Measurements from ENCODE around the gene FCRL5.
A peak's percentile ranks its signal among the peaks of the same experiment; 100 is the strongest.

The FCRL5 gene

GRCh38 chr1:157523774-157524493 lies 28.4 kb downstream of the FCRL5 start:
- DNase-seq = no peak

- DNase-seq = no peak
These were observed 31.3 kb downstream of the FCRL5 start for GRCh38 chr1:157521056-157521455.

GRCh38 chr1:157520386-157520935 lies 31.9 kb downstream of the FCRL5 start:
- no peak for DNase-seq

DNA sequence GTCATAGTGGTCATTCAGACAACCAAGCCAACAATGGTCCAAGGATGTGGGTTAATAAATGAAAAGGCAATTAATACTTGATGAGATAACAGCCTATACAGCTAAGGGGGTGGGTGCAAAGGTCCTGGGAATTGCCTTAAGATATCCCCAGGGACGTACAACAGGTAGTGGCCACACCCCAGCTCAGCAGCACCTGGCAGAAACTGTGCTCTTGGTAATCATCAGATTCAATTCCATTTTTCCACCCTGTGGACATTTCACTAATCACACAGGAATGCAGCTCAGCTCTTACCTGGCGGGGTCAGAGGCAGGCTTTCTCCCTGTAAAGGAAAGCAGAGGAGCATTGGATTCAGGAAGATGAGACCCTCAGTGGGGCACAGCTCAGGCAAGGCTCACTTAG lies 32.9 kb downstream of the FCRL5 start:
- no peak for DNase-seq

- DNase-seq = no peak
These were observed 35.3 kb downstream of the FCRL5 start for GRCh38 chr1:157517016-157517415.

DNA sequence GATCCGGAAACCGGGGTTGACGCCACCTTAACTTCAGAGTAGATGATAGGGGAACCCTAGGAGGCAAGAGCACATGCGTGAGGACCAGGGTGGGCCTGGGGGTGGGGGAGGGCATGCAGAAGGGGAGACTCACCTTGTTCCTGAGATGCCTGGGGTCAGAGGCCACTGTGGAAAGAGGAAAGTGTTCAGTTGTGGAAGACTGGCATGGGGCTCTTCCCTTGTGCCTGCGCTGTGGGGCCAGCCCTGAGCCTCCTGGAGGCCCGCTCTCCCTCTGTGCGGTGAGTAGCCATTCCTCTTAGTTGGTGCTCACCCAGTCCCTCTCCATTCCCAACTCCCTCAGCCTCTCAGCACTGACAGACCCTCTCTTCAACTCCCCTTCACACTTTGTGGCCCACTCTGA lies 36.6 kb downstream of the FCRL5 start:
- DNase-seq = no peak

GRCh38 chr1:157515141-157515540 lies 37.2 kb downstream of the FCRL5 start:
- DNase-seq = no peak

GRCh38 chr1:157512036-157512969 lies 40.0 kb downstream of the FCRL5 start:
- no peak for DNase-seq

GRCh38 chr1:157509546-157510232 lies 42.6 kb downstream of the FCRL5 start:
- no peak for DNase-seq

DNA sequence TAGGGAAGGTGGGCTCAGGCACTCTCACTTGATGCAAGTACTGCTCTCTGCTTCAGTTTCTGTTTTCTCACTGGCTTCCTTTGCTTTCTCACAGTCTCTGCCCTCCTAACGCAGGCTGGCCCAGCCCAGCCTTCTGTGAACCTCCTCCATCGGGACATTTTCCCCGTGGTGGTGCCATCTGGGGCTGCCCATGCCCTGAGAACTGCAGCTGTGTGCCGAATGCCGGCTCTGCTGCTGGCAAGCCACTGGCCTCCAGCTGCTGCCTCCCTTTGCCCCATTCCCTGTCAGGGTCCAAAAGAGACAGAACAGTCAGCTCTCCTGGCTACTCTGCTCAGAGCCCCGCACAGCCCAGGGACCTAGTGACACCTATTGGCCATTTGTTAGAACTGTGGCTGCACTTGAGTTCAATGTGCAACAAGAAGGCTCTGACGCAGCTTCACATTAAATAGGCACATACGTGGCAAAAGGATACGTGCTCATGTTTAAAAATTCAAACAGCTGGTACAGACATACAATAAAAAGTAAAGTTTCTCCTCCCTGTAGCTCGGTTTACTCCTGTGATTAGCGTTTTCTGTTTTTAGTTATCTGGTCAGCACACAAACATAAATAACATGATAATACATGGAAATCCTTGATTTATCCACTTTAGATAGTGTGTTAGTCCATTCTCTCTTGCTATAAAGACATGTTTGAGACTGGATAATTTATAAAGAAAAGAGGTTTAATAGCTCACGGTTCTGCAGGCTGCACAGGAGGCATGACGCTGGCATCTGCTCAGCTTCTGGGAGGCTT lies 46.6 kb downstream of the FCRL5 start:
- DNase-seq = no peak

DNA sequence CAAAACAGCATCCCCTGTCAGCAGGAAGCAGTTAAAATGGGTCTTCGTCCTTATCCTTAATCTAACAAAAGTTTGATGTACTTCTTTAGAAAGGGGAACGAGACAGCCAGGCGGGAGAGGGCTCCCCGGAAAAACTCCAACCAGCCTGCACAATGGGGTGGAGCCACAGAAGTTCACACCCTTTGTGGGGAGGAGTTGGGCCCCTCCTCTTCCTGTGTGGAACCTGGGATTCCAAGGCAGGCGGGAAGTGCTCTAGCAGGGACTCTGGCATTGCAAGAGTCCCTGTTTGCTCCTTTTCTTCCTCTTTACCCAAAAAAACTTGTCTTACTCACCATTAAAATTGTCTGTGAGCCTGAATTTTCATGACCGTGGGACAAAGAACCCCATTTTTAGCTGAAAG lies 47.7 kb downstream of the FCRL5 start:
- DNase-seq = no peak

GRCh38 chr1:157499521-157499920 lies 52.8 kb downstream of the FCRL5 start:
- no peak for DNase-seq

DNA sequence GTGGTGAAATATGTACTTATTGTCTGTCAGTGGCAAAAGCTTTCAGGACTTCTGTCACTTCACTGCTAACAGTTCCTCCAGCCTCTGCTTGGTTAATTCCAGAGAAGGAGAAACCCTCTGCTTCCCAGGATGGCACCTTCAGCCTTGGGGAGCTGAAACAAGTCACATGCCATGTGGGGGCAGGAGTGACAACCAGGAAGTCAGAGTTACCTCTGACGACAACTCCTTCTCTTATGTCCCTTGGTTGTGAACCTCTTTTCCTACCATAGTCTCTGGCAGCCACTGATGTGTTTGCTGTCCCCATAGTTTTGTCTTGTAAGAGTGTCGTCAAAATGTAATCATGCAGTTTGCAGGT lies 53.6 kb downstream of the FCRL5 start:
- no peak for DNase-seq

DNA sequence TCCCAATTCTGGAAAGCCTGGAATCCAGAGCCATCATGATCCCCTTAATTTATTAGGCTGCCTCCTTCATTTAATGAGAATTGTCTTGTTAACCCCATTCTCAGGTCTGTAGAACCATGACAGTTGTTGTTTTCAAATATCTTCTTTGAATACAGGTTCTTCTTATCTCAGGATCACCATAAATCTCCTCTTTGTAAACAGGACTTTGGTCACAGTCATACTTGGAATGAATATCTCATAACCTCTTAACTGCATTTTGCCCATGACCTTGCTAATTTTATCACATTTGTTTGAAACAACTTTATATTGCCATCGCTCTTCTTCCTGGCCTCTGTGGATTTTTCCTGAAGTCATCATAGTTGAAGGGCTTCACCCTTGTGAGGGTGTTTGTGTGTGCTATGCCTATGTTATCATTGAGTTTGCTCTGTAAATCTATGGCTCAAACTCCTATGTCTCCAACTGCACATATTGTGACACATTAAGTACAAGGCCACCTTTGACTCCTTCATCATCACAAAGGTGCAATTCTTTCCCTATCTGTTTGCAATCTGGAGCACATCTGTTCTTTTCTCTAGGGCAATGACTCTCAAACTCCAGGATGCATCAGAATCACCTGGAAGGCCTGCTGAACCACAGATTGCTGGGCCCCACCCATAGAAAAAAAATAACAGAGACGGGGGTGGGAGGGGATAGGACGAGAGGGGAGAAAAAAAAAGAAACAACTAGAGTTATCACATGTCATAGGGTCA lies 54.2 kb downstream of the FCRL5 start:
- no peak for DNase-seq

DNA sequence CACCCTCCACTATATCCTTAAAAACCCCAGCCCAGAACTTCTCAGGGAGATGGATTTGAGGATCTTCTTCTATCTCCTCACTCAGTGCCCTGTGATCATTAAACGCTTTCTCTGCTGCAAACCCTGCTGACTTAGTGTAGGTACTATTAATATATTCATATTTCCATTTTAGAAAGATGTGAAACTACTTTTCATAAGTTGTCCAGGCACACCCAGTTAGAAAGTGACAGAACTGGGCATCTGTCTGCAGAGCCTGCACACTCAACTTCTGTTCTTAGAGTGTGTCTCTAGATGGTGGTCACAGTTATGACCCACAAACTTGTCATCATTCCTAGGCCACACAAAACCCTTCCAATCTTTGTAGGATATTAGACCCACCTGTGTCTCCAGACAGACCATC lies 55.0 kb downstream of the FCRL5 start:
- no peak for DNase-seq

- peak; percentile 20 for DNase-seq
These were observed 56.2 kb downstream of the FCRL5 start for GRCh38 chr1:157496121-157496526.

- no peak for DNase-seq
These were observed 57.0 kb downstream of the FCRL5 start for GRCh38 chr1:157495285-157495684.

- DNase-seq = no peak
These were observed 58.2 kb downstream of the FCRL5 start for GRCh38 chr1:157494093-157494492.

DNA sequence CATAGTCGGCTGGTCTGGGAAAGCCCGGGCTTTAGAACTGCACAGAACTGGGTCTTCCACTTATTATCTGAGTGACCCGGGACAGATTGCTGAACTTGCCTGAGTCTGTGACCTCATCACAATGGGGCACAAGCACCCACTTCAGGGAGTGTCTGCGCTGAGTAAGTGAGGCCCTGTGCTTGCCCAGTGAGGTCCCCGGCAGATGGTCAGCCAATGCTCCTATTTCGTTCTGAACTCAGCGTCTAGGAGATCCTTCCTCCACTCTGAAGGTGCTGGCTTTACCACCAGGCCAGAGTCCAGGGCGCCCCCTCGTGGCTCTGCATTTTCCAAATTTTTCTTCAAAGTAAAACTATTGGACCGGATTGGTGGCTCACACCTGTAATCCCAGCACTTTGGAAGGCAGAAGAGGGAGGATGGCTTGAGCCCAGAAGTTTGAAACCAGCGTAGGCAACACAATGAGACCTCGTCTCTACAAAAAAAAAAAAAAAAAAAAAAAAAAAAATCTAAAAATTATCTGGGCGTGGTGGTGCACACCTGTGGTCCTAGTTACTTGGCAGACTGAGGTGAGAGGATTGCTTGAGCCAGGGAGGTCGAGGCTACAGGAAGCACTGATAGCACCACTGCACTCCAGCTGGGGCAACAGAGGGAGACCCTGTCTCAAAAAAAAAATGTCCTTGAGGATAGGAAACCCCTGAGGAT lies 61.7 kb downstream of the FCRL5 start:
- DNase-seq = no peak

DNA sequence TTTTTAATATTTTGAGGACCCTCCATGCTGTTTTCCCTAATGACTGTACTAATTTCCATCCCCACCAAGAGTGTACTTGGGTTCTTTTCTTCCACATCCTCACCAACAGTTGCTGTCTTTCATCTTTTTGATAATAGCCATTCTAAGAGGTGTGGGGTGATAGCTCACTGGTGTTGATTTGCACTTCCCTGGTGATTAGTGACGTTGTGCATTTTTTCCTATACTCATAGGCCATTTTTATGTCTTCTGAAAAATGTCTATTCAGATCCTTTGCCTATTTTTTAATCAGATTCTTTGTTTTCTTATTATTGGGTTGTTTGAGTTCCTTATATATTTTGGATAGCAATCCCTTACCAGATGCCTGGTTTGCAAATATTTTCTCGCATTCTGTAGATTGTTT lies 64.2 kb downstream of the FCRL5 start:
- DNase-seq = no peak

GRCh38 chr1:157487504-157487903 lies 64.8 kb downstream of the FCRL5 start:
- no peak for DNase-seq

All from effector CD4-positive, alpha-beta T cell (primary cell).